NCI-H2081 (cell line): ENCODE data around the gene CLSTN3.

ENCODE experiments used
- DNase-seq, 2 experiments: peaks; one replicate each; lab custom pipeline; 2025; lab: John Stamatoyannopoulos, UW

Gene CLSTN3

DNA sequence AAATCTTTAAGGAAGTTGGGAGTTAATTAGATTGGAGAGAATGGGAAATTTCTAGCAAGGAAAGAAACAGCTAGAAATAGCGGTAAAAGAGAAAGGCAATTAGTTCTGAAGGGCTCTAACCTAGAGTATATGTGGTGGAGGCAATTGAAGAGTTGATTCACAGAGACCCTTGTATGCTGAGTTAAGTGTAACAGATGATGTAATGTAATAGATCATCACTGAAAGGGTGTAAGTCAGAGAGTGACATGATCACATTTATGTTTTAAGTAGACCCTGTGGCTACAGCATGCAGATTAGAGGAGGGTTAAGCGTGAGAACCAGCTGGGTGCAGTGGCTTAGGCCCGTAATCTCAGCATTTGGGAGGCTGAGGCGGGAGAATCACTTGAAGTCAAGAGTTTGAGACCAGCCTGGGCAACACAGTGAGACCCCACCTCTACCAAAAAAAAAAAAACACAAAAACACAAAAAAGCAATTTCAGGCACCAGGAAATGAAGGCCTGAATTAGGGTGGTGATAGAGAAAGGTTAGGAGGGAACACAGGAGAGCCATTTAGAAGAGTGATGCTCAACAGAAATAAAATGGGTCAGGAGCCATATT lies 4.4 kb upstream of the CLSTN3 start:
- DNase-seq = no peak

DNA sequence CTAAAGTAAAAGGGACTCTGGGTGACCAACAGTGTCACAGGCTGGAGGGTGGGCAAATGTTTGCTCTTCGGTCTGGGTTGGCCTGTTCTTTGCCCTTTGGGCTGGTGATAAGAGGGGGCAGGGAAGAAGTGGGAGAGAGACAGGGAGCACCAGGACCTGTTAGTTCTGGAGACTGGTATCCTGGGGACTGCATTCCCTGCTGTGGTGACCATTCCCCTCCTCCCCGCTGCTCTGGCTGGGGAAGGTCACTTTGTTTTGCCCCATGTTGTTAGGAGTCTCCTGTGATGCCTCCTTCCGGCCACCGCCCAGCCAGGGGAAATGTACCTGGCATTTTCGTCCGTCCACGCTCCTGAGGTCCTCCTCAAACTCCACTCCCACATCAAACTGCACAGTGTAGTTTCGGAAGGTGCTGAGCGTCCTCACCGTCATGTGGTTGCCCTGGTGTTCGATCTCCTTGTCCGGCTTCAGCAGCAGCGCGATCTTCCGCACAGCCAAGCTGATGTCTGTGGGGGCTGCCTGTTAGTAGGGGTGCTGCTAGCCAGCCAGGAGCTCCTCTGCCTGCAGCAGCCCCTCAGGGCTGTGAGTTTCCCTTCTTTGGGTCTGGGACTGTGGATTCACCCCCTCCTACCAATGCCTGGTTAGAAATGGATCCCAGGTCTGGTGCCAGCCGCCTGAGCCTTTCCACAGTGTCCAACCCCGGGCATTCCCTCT lies 2.1 kb upstream of the CLSTN3 start:
- no peak for DNase-seq

DNA sequence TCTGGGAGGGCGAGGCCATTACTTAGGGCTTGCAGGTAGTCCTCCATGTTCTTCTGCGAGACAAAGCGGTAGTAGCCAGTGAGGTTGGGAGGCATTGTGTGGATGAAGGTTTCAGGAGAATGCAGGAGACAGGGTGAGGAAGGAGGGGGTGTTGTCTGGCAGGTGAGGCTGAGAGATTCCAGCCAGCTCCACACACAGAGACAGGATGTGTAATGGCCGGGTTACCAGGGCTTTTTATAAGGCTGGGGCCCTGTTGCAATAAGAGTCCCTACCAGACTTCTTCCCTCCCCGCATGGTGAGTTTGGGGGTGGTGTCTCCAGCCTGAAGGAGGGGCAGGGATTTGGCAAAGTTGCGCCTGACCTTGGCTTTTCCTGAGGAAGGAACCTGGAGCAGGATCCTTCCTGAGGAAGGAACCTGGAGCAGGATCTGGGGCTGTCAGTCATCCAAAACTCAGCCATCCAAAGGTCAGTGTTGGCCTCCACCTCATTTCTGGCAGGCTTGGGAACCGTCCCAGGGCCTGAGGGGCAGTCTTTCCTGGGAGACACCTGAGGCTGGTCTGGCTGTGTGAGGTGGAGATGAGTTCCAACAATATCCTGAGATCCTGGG lies 1.4 kb upstream of the CLSTN3 start, which contains the start of gene RBP5:
Gene RBP5, minus strand, starts transcription at position 209 of the 606 bp plus-strand sequence. Its CDS starts 114 bp downstream, at position 95.
- no peak for DNase-seq

DNA sequence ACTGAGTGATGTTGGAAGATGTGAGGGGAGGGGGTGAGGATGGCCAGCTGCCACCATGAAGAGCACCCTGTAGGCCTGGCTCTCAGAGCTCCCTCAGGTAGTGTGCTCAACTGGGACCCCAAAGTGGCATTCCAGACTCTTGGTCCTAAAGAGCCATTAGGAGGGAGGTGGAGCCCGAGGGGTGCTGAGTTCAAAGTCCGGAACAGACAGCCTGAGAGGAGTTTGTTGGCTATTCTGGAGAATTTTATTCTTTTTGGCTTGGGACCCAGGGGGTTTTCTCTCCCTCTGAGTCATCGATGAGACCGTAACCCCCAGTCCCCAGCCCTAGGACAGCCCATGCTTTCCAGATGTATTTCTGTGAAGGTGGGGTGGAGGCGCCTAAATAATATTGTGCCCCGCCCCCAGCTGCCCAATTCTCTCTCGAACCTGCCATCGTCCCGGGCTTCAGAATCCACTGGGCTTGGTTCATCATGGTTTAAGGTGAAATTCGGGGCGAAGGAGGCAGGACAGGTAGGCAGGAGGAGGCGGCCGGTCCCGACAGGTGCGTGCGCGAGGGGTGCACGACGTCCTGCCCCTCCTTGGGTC lies 792 bp upstream of the CLSTN3 start:
- DNase-seq = no peak

DNA sequence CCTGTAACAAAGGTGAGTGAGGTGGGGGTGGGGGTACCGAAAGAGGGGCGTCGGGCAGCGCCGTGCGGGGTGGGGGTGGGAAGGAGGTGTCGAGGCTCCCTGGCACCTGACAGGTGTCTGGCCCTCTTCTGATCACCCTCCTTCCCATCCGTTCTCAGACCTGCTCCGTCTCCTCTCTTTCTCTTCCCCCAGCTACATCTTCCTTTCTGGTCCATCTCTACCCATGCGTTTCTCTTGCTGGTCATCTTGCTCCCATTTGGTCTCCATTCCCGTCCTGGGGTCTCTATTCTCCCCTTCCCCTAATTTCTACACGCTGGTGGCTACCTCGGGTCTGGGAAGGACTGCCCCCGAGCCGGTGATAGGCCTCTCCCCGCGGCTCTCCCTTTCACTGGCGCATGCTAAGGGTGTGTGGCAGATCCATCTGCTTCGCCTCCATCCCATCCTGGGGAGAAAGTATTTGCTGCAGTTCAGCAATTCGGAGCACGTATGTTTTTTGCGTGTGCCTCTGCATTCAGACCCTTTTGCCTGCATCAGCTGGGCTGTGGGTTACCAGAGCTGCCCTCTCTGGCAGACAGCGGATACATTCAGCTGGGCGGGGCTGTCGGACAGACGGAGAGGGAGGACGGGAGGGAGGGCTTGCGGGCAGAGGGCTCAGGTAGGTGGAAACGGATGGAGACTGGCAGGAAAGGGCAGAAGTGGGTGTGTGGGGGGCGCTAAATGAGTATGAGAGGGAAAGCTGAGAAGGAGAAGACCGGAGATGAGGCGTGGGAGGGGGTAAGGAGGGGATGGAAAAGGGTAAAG lies 730 bp downstream of the CLSTN3 start:
- DNase-seq = peak; percentile 11 to 60

DNA sequence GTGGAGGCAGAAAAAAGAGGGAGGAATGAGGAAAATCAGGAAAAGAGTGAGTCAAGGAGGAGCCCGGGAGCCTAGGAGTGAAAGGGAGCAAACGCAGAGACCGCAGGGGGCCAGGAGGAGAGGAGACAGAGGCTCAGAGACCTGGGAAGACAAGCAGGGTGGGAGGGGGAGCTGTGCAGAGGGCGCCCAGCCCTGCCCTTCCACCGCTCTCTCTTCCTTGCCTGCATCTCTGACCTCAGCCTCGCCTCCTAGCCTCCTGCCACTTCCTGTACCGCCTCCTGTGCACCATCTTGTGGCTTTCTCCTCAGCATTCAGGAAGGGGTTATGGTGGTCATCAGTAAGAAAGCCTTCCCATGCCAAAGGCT lies 1.3 kb downstream of the CLSTN3 start:
- no peak for DNase-seq

DNA sequence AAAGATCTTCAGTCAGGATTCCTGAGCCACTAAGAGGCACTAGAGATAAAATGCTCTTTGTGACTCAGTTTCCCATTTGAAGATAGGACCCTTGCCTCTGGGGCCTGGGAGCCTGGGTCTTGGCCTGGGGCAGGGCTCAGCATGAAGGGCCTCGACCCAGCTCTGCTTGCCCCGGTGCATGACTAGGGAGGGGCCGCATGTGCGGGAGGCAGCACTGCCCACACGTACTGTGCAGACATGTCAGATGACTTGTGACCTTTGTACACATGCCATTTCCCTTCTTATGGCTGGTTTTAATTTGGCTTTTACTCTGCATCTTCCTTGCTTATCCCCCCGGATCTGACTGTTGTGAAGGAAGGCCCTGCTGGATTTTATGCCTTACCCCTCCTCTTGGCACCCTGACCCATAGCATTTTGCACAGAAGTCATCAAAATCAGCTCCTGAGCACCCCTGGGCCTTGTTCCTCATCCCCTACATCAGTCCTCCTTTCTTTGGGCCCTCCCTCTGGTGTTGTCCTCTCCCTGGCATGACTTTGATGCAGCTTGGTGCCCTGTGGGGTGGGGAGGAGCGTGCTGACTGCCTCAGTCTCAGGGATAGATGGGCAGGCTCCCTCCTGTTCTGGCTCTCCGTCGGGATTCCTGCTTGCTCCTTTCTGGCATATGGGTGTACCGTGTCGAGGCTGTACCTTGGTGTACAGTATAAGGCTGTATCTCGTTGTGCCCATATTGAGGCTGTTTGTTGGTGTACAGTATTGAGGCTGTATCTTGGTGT lies 4.4 kb downstream of the CLSTN3 start:
- no peak for DNase-seq

DNA sequence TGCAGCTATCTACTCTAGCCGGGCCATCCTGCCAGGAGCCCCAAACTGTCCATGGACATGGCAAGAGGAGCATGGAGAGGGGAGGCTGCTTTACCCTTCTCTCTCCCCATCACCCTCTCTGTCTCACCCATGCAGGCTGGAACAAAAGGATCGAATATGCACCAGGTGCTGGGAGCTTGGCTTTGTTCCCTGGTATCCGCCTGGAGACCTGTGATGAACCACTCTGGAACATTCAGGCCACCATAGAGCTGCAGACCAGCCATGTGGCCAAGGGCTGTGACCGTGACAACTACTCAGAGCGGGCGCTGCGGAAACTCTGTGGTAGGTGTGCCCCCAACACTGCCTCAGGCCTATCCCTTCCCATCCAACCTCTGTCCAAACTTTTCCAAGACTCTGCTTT lies 5.9 kb downstream of the CLSTN3 start:
- DNase-seq = no peak

DNA sequence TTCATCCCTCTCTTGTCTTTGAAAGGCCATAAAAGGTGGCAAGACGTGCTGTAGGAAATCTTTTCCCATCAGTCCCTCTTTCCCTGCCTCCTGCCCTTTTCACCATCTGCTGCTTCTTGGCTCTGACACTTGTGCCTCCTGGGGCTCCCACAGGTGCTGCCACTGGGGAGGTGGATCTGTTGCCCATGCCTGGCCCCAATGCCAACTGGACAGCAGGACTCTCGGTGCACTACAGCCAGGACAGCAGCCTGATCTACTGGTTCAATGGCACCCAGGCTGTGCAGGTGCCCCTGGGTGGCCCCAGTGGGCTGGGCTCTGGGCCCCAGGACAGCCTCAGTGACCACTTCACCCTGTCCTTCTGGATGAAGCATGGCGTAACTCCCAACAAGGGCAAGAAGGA lies 6.5 kb downstream of the CLSTN3 start:
- no peak for DNase-seq

DNA sequence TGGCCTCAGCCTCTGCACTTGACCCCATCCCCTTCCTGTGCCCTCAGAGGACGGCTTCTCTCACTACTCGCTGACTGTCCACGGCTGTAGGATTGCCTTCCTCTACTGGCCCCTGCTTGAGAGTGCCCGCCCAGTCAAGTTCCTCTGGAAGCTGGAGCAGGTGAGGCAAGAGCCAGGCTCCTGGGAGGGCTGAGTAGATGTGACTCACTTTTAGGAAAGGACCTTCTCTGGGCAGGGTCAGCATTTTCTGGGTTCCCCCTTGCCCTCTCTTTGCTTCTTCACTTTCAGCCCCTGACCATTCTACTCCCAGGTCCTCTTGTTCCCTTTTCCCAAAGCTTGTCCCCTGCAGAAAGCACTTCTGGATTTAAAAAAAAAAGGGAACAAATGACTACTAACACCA lies 7.7 kb downstream of the CLSTN3 start:
- no peak for DNase-seq

DNA sequence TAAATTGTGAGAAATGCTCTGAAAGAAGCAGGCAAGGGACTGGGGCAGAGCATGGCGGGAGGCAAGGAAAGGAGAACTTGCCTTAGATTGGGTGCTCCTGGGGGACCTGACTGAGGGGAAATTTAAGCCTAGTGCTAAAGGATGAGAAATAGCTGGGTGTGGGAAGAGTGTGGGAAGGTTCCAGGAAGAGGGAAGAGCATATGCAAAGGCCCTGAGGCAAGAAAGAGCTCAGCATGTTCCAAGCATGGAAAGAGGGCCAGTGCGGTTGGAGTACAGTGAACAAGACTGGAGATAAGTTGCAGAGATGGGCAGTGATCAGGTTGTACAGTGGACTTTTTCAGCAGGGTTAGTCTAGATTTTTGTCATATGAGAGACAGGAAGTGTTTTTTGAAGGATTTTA lies 9.0 kb downstream of the CLSTN3 start:
- DNase-seq = no peak

DNA sequence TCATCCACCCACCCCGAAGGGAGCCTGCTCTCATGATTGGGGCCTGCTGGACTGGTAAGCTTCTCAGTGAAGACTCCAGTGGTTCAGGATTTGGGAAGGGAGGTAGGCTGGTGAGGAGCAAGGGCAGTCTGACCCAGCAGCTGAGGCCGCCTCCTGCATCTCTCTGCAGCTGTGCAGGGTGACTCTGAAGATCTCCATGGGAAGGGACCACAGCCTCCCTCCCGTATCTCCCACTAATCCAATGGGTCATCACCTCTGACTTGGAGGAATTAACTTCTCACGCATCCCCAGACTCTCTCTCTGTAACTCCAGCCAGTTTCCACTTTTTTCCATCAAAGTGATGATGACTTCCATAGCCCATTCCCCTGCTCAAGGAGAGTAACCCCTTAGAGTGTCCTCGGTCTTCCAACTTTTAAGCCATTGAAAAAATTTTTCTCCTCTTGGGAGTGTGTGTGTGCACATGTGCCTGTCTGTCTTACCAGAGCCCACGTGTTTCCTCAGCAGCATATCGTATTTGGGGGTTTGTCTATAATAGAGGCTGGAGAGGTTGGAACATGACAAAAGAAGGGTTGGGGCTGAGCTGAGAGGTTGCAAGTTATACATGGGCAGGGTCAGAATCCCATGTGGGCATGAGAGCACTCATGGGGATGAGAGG lies 11.3 kb downstream of the CLSTN3 start:
- DNase-seq = no peak

DNA sequence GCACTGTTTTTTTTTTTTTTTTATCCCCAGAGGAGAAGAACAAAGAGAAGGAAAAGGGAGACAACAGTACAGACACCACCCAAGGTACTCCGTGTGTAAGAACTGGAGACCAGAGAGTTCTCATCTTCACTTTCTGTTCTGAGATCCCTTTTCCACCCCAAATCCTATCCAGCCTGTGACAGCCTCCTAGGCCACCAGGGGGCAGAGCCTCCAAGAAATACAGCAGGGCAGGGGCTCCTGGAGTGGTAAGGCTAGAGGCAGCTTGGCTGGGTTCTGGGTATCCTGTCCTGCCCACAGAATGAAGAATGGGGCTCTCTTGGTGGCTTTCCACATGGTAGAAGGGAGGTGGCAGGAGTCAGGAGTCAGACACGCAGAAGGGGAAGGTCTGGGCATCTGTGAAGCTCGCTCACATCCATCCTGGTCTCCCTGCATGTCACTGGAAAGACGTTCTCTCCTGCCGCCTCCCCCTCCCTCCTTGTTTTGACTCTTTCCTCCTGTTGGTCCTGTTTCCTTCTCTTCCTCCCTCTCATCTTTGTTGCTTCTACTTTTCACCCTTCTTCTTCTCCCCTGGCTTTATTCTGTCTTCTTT lies 12.0 kb downstream of the CLSTN3 start:
- peak; percentile 33 to 42 for DNase-seq

DNA sequence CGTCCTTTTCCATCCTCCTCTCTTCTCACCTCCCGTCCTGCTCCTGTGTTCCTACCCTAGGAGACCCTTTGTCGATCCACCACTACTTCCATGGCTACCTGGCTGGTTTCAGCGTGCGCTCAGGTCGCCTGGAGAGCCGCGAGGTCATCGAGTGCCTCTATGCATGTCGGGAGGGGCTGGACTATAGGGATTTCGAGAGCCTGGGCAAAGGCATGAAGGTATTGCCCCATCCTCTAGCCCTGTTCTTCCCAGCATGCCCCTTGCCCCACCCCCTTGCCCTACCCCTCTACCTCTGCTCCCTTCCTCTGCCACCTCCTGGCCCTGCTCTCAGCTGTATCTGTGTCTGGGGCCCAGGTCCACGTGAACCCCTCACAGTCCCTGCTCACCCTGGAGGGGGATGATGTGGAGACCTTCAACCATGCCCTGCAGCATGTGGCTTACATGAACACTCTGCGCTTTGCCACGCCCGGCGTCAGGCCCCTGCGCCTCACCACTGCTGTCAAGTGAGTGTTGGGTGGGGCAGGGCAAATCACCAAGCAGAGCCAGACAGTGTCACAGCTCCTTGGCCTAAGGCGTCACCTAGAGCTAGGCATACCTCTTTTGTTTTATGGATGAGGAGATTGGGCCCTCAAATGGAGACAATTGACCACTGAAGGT lies 12.8 kb downstream of the CLSTN3 start:
- DNase-seq = no peak

DNA sequence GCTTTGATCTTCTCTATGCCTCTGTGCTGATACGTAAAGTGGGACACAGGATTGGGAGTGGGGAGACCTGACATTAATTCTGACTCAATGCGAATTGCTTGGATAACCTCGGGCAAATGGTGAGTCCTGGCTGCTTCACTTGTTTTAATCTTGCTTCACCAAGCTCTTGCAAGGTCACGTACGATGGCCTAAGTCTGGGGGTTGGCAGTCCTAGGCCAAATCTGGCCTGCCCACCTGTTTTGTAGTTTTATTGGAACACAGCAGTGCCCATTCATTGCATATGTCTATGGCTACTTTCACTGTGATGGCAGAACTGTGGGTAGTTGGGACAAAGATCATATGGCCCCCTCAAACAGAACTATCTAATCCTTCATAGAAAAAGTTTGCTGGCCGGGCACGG lies 13.4 kb downstream of the CLSTN3 start:
- DNase-seq = no peak

DNA sequence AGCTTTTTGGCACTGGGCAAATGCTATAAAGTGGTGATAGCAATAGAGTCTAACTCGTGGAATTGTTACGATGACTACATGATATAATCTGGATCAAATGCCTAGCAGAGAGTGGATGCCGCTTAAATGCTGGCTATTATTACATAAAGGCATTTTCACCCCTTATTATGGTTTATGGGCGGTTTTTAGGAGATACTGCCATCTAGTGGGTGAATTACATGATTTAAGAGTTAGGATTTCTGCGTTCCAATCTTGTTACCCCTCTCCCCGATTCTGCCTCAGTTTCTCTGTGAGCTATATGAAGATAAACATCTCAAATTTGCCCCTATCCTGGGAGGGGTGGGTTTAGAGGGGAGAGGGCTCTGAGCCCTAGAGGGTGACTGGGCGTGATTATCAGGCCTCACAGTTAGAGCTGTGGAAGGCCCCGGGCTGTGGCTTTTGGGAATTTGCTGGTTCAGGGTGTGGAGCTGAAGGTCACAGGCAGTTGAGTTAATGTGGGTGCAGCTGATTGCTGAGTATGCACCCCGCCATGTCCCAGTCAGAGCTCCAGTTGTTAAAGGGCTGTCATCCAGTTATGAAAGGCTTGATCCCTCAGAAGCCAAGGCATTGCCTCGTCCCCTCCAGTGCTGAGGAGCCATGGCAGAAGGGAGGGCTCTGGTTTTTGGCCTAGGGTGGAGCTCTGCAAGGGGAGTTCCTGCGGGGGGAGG lies 14.4 kb downstream of the CLSTN3 start:
- peak; percentile 18 to 29 for DNase-seq

DNA sequence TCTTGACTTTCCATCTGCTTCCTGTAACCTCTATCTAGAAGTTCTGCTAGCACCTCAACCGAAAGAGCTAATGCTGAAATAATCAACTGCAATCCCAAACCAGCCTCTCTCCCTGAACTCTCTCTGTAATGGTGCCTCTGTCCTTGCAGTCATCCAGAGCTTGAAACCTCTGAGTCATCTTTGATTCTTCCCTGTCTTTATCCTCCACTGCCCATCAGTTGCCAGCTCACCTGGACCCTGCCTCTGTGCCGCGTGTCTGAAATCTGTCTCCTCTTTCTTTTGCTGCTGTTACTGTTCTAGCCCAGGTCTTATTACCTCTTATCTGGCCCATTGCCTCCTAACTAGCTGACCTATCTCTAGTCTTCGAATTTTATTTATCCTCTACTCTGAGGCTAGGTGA lies 15.5 kb downstream of the CLSTN3 start:
- no peak for DNase-seq

DNA sequence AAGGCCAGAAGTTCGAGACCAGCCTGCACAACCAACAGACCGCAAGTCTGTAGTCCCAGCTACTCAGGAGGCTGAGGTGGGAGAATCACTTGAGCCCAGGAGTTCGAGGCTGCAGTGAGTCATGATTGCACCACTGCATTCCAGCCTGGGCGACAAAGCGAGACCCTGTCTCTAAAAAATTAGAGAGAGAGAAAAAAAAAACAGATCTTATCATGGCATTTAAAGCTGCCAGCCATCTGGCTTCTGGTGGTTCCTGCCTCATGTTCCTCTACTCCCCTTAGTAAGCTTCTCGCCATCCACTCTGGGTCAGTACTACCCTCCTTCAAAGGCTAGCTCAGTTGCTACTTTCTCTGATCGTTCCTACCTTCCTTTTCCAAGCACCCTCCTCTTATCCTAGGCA lies 16.1 kb downstream of the CLSTN3 start:
- DNase-seq = no peak

DNA sequence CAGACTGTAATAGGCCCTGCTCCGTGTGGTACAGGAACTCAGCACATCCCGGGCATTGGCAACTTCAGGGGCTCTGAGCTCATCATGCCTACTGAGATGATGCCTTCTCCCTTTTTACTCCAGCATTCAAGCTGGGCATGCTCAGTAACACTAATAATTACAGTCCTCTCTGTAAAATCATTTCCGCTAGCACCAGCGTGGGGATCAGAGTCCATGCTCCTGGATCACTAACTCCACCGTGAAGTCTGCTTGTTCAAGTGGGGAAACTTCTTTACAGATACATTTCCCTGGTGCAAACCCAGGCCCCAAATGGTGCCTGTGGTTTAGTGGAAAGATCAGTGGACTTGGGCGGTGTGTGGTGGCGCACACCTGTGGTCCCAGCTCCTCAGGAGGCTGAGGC lies 16.7 kb downstream of the CLSTN3 start:
- DNase-seq = no peak

DNA sequence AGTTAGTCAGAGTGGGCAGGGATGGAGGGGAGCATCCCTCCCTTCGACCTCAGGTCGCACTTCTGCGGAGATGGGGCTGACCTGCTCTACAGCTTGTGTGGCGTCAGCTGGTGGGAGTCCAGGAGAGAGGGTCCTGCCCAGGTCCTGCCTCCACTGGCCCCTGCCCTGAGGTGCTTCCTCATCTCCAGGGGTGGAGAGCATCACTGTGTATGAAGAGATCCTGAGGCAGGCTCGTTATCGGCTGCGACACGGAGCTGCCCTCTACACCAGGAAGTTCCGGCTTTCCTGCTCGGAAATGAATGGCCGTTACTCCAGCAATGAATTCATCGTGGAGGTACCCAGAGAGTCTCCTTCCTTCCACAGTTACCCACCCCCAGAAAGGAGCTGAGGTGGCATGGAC lies 20.2 kb downstream of the CLSTN3 start:
- DNase-seq = no peak
